Measurements from ENCODE around the gene MAGEB18.

Gene MAGEB18

DNA sequence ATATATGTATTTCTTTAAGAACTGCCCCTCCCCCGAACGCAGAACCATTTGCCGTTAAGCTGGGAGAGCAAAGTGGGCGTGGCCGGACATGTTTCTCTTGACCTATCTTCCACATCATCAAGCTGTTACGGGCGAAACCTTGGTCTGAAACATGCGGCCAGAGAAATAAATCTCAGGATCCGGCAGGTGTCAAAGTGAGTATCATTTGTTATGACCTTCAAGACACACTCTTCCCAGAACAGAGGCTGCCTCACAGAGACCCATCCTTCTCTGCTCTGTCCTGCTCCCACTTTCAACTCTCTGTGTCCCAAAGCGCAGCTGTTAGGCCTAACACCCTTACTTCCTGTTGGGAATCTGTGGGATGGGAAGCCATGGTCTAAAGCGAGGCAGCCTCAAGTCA lies at the start of gene MAGEB18:
Gene MAGEB18, plus strand, starts transcription at position 70 of the 400 bp plus-strand sequence. CDS start 643 bp downstream, outside the sequence.
- TF ChIP-seq, protein P1, sequence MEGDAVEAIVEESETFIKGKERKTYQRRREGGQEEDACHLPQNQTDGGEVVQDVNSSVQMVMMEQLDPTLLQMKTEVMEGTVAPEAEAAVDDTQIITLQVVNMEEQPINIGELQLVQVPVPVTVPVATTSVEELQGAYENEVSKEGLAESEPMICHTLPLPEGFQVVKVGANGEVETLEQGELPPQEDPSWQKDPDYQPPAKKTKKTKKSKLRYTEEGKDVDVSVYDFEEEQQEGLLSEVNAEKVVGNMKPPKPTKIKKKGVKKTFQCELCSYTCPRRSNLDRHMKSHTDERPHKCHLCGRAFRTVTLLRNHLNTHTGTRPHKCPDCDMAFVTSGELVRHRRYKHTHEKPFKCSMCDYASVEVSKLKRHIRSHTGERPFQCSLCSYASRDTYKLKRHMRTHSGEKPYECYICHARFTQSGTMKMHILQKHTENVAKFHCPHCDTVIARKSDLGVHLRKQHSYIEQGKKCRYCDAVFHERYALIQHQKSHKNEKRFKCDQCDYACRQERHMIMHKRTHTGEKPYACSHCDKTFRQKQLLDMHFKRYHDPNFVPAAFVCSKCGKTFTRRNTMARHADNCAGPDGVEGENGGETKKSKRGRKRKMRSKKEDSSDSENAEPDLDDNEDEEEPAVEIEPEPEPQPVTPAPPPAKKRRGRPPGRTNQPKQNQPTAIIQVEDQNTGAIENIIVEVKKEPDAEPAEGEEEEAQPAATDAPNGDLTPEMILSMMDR (conservative IDR thresholded peaks at IDR 0.05) = no peak
- H3K27ac ChIP-seq = no peak within 1 kb of the TSS

DNA sequence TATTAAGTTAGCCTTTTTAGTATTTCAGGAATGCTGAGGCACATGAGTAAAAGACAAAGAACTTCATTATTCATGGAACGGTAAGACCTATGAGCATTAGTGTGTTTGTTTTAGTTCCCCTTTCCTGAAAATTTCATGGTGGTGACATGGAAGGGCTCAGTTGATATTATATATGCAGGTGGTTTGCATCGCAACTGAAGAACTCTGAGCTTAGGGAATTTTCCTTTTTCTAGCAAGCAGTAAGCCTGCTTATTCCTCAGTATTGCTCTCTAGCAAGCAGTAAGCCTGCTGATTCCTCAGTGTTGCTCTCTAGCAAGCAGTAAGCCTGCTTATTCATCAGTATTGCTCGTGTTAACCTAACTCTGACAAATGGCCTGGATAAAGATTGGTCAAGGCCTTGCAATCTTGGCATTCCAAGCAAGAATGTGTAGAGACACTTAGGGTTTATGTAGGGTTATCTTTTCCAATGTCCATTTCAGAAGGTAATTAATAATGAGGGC lies 37.7 kb upstream of the MAGEB18 start:
- TF ChIP-seq, protein P1 (conservative IDR thresholded peaks at IDR 0.05) = no peak
- no peak overlapping the region for H3K27ac ChIP-seq

GRCh38 chrX:26109142-26109541 lies 29.0 kb upstream of the MAGEB18 start:
- TF ChIP-seq, protein P1 (conservative IDR thresholded peaks at IDR 0.05) = no peak
- no peak overlapping the region for H3K27ac ChIP-seq

- no peak overlapping the region for H3K27ac ChIP-seq
- TF ChIP-seq, protein P1 (conservative IDR thresholded peaks at IDR 0.05) = no peak
Measured at GRCh38 chrX:26146024-26146423, 7.9 kb downstream of the MAGEB18 start.

GRCh38 chrX:26160301-26160700 lies 22.2 kb downstream of the MAGEB18 start, which contains the start of gene MAGEB6B:
MAGEB6B (plus strand) TSS chrX:26160601; CDS start chrX:26160601, 0 bp downstream.
- H3K27ac ChIP-seq = no peak within 1 kb of the TSS
- TF ChIP-seq, protein P1 (conservative IDR thresholded peaks at IDR 0.05) = no peak
